SJSA1 (cell line): ENCODE measurements around the gene SNAI3. TPM values are rescaled to one million over a fixed set of nuclear protein-coding genes. Genes with fewer than 3 reads are reported as not detected.

Experiments
- DNase-seq, 2 experiments: peaks; one replicate each; pipeline ENCODE4 v3.0.0-alpha.2; 2015 to 2020; ENCODE audit warnings: low spot score in 2 of 2, low read depth in 1 of 2
- H3K27ac ChIP-seq: fragments of 250-450 bp; sonication (Bioruptor Pico); 2 replicates; pipeline ENCODE4 v1.5.1; 2020; ENCODE audit warnings: mild to moderate bottlenecking, moderate library complexity
- H3K27me3 ChIP-seq: fragments of 250-450 bp; sonication (Bioruptor Pico); replicated peaks from 2 replicates; pipeline ENCODE4 v1.5.1; 2020; ENCODE audit warnings: mild to moderate bottlenecking, moderate library complexity
- H3K36me3 ChIP-seq: fragments of 250-450 bp; sonication (Bioruptor Pico); 2 replicates; pipeline ENCODE4 v1.5.1; 2020; ENCODE audit warnings: mild to moderate bottlenecking
- H3K4me1 ChIP-seq: fragments of 250-450 bp; sonication (Bioruptor Pico); replicated peaks from 2 replicates; pipeline ENCODE4 v1.6.1; 2021; ENCODE audit warnings: mild to moderate bottlenecking
- H3K4me3 ChIP-seq: fragments of 250-450 bp; sonication (Bioruptor Pico); 2 replicates; pipeline ENCODE4 v1.5.1; 2020; ENCODE audit warnings: mild to moderate bottlenecking
- H3K9me3 ChIP-seq: fragments of 250-450 bp; sonication (Bioruptor Pico); replicated peaks from 2 replicates; pipeline ENCODE4 v1.5.1; 2020; ENCODE audit warnings: mild to moderate bottlenecking
- total RNA-seq: library from RNA; depleted of rRNA; stranded (reverse); fragments of >200 nt; shearing (Covaris generic); gene quantifications from 2 replicates; pipeline ENCODE4 v1.2.3, GENCODE V29; 2014

SNAI3 gene
- total RNA-seq, 1 experiment from 2014 or later: 0.05 TPM

DNA sequence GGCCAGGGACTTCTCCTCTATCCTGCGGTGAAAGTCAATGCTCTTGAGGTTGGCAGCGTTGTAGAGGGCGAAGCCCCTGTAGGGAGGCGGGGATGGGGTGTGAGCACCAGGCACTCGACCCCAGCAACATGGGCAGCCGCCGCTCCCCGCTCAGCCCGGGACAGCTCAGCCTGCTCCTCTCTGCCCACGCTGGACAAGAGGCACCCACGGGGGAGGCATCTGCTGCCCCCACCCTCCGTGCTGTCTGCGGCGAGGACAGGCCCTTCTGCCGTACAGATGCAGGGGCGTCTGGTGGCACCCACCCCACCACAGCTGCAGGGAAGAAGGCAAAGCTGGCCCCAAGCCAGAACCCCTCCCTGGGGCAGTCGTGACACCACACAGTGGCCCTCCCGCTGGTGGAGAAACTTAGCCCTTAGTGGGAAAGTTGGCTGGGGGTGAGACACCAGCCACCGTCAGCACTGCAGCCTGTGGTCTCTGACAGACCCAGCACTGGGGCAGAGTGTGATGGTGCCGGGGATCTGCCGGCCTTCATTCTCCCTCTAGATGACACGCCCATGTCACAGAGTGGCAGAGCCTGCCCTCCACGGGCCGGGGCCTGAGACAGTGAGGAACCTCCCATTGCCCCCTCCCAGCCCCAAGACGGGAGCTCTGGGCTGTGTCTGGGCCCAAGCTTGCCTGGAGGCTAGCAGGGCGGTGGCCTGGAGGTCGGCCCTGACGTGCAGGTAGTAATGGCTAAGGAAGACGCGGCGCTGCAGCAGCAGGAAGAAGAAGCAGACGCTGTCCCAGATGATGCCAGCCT lies 39.5 kb upstream of the SNAI3 start:
- no peak for DNase-seq
- Histone ChIP-seq H3K27me3 (no peaks in the 10 kb centered on the region), H3K9me3 (no peaks in the 10 kb centered on the region), H3K4me3 (no peak overlapping the region), H3K27ac (no peak overlapping the region), H3K4me1 (no peaks in the 10 kb centered on the region), H3K36me3 (peaks cover 84% of the 10 kb centered on the region)

- Histone ChIP-seq H3K27ac (no peak overlapping the region), H3K4me1 (no peaks in the 10 kb centered on the region), H3K4me3 (no peak overlapping the region), H3K9me3 (no peaks in the 10 kb centered on the region), H3K27me3 (no peaks in the 10 kb centered on the region), H3K36me3 (peaks cover 82% of the 10 kb centered on the region)
- no peak for DNase-seq
These were observed 38.7 kb upstream of the SNAI3 start for GRCh38 chr16:88724855-88725555.

- H3K9me3 ChIP-seq: no peaks in the 10 kb centered on the region
- H3K4me1 ChIP-seq: no peaks in the 10 kb centered on the region
- no peak overlapping the region for H3K27ac ChIP-seq
- no peak overlapping the region for H3K4me3 ChIP-seq
- H3K36me3 ChIP-seq: peaks cover 90% of the 10 kb centered on the region
- no peak for DNase-seq
- no peaks in the 10 kb centered on the region for H3K27me3 ChIP-seq
These were observed 37.6 kb upstream of the SNAI3 start for GRCh38 chr16:88723911-88724310.

- H3K27me3 ChIP-seq: no peaks in the 10 kb centered on the region
- no peaks in the 10 kb centered on the region for H3K9me3 ChIP-seq
- H3K27ac ChIP-seq: no peak overlapping the region
- H3K4me3 ChIP-seq: no peak overlapping the region
- no peak for DNase-seq
- H3K4me1 ChIP-seq: no peaks in the 10 kb centered on the region
- H3K36me3 ChIP-seq: peaks cover 94% of the 10 kb centered on the region
These were observed 37.2 kb upstream of the SNAI3 start for GRCh38 chr16:88723507-88723887.

DNA sequence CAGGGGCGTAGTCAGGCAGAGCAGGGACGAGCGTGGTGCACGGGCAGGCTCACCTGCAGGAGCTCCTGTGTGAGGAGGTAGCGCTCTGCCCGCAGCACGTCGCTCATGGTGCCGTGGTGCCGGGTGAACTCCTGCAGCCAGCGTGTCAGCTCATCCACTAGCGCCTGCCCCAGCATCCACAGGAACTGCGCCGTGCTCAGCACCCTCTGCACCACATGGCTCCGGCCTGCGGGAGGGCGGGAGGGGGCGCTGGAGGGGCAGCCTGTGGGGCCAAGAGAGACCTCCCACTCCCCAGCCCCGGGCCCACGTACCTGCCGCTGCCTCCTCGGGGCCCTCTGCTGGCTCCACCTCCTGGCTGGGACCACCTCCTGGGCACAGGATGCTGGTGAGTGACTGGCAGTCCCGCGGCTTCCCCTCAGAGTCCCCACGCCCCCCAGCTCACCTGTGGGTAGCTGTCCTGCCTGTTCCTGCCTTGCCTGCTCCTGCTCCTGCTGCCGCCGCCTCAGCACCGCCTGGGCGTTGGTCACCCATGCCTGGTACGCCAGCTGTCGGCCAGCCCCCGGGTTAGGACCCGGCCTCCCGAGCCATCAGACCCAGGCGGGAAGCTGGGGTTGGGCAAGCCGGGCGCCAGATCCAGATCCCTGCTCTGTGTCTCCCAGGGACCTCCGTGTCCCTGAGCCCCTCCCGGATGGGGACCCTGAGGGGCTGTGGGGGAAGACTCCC lies 36.6 kb upstream of the SNAI3 start:
- H3K36me3 ChIP-seq: peaks cover 98% of the 10 kb centered on the region
- no peak for DNase-seq
- H3K9me3 ChIP-seq: no peaks in the 10 kb centered on the region
- H3K4me1 ChIP-seq: no peaks in the 10 kb centered on the region
- no peak overlapping the region for H3K4me3 ChIP-seq
- H3K27ac ChIP-seq: no peak overlapping the region
- no peaks in the 10 kb centered on the region for H3K27me3 ChIP-seq

- Histone ChIP-seq H3K9me3 (no peaks in the 10 kb centered on the region), H3K27me3 (no peaks in the 10 kb centered on the region), H3K4me1 (no peaks in the 10 kb centered on the region), H3K4me3 (no peak overlapping the region), H3K36me3 (peaks cover 98% of the 10 kb centered on the region), H3K27ac (no peak overlapping the region)
- no peak for DNase-seq
These were observed 35.8 kb upstream of the SNAI3 start for GRCh38 chr16:88721815-88722755.

- H3K36me3 ChIP-seq: peaks cover 98% of the 10 kb centered on the region
- no peaks in the 10 kb centered on the region for H3K9me3 ChIP-seq
- DNase-seq: no peak
- H3K27me3 ChIP-seq: no peaks in the 10 kb centered on the region
- no peak overlapping the region for H3K27ac ChIP-seq
- H3K4me3 ChIP-seq: no peak overlapping the region
- no peaks in the 10 kb centered on the region for H3K4me1 ChIP-seq
These were observed 34.9 kb upstream of the SNAI3 start for GRCh38 chr16:88721236-88721635.

DNA sequence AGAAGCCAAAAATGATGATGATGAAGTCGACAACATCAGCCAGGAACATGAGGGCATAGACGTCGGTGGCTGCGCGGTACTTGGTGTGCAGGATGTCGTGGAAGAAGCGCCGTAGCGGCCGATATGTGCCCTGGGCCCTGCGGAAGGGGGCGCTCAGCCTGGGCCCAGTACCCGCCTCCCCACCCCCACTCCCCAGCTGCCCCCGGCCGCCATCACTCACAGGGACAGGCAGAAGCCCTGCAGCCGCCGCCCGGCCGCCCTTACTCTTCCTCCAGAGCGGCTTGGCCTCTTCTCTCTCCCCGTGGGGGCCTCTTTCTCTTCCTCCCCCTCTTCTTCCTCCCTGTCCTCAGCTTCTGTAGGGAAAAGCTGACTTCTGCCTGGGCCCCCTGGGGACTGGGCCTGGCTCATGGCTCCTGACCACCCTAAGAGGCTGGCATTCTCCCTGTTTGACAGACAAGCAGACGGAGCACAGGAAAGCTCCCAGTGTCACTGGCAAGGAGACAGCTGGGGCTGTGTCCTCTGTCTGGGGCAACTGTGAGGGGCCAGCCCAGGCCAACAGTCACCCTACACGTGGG lies 34.2 kb upstream of the SNAI3 start:
- Histone ChIP-seq H3K27ac (no peak overlapping the region), H3K4me3 (no peak overlapping the region), H3K27me3 (no peaks in the 10 kb centered on the region), H3K36me3 (peaks cover 98% of the 10 kb centered on the region), H3K4me1 (no peaks in the 10 kb centered on the region), H3K9me3 (no peaks in the 10 kb centered on the region)
- DNase-seq: no peak

GRCh38 chr16:88719933-88720296 lies 33.6 kb upstream of the SNAI3 start:
- DNase-seq: no peak
- Histone ChIP-seq H3K9me3 (no peaks in the 10 kb centered on the region), H3K27me3 (no peaks in the 10 kb centered on the region), H3K27ac (no peak overlapping the region), H3K36me3 (peaks cover 98% of the 10 kb centered on the region), H3K4me1 (no peaks in the 10 kb centered on the region), H3K4me3 (no peak overlapping the region)

GRCh38 chr16:88719267-88719932 lies 33.1 kb upstream of the SNAI3 start:
- H3K36me3 ChIP-seq: peaks cover 98% of the 10 kb centered on the region
- H3K27ac ChIP-seq: no peak overlapping the region
- H3K27me3 ChIP-seq: no peaks in the 10 kb centered on the region
- DNase-seq: no peak
- no peaks in the 10 kb centered on the region for H3K4me1 ChIP-seq
- H3K9me3 ChIP-seq: no peaks in the 10 kb centered on the region
- no peak overlapping the region for H3K4me3 ChIP-seq

GRCh38 chr16:88718178-88718577 lies 31.9 kb upstream of the SNAI3 start:
- Histone ChIP-seq H3K4me3 (no peak overlapping the region), H3K4me1 (no peaks in the 10 kb centered on the region), H3K27me3 (no peaks in the 10 kb centered on the region), H3K27ac (no peak overlapping the region), H3K9me3 (no peaks in the 10 kb centered on the region), H3K36me3 (peaks cover 98% of the 10 kb centered on the region)
- no peak for DNase-seq

DNA sequence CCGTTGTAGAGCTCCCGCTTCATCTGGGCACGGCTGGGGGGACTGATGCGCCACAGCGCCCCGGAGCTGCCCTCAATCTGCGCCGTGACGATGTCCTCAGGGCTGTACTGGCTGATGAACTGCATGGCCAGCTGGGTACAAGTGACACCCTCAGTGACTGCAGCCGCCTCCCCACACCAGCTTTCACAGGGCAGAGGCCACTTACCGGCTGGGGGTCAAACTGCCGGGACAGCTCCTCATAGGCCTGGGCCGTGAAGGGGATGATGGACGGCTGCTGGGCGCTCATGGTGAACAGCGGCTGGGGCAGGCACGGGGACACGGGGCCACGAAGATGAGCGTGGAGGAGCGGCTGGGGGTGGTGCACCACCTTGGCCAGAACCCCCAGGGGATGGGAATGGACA lies 30.3 kb upstream of the SNAI3 start:
- Histone ChIP-seq H3K27ac (no peak overlapping the region), H3K36me3 (peaks cover 87% of the 10 kb centered on the region), H3K27me3 (no peaks in the 10 kb centered on the region), H3K4me3 (no peak overlapping the region), H3K9me3 (no peaks in the 10 kb centered on the region), H3K4me1 (no peaks in the 10 kb centered on the region)
- no peak for DNase-seq

DNA sequence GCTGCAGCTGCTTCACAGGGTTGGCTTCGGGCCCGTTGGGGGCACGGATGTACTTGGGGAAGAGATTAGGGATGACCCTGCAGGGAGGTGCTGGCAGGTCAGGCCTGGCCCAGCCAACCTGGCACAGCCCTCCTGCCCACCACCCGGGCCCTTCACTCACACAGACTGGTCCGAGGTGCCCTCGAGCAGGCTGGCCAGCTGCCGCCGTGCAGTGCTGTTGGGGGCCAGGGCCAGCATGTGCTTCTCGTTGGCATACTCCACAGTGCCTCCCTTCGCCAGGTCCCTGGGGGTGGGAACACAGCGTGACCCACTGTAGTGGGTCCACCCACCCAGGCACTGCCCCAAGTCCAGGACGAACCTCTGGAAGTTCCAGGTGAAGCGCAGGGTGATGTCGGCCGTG lies 29.9 kb upstream of the SNAI3 start:
- H3K4me1 ChIP-seq: no peaks in the 10 kb centered on the region
- H3K36me3 ChIP-seq: peaks cover 87% of the 10 kb centered on the region
- no peak for DNase-seq
- no peaks in the 10 kb centered on the region for H3K9me3 ChIP-seq
- H3K27me3 ChIP-seq: no peaks in the 10 kb centered on the region
- H3K27ac ChIP-seq: no peak overlapping the region
- H3K4me3 ChIP-seq: no peak overlapping the region
